HG03439 (cell line): ENCODE data around the gene PUS3.
A peak's percentile ranks its signal among the peaks of the same experiment; 100 is the strongest.
"Not testable (repeated sequence)": the region's sequence is repeated elsewhere in the genome, so short reads cannot be mapped to it uniquely, and the experiment has no call there.

Source experiments
- ATAC-seq: cut with Tn5 transposase; IDR thresholded peaks from one replicate; pipeline ENCODE4 v1.9.1; 2021; ENCODE audit warnings: mild to moderate bottlenecking, moderate library complexity; ENCODE audit not compliant: unreplicated experiment

Gene PUS3

DNA sequence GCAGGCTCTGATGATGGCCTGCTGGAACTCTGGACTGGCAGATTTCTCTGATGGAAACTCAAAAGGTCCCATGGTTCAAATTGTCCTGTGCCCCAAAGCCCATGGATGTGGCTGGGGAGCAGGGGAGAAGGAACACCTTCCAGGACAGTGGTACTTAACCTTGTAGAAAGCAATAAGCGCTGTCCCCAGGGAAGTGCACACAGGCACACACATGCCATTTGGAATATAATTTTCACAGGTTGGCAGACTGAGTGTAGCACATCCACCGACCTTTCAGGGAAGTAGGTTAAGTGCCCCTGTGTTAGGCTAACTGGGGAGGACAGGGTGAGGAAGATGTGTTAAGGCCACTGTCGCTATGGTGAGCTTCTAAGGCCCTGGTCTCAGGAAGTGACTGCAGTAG is 19.1 kb upstream of the PUS3 start:
- ATAC-seq = no peak

DNA sequence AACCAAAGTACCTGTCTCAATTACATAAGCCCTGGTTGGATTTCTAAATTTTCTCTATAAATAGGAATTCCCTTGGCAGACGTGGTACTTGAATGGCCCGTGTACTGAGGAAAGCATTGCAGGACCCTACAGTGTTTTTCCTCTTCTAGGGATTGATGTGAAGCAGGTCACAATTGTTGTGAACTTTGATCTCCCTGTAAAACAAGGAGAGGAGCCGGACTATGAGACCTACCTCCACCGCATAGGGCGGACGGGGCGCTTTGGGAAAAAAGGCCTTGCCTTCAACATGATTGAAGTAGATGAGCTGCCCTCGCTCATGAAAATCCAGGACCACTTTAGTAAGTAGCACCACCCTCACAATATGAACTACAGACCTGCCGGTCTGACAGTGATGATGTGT is 18.0 kb upstream of the PUS3 start:
- ATAC-seq = no peak

DNA sequence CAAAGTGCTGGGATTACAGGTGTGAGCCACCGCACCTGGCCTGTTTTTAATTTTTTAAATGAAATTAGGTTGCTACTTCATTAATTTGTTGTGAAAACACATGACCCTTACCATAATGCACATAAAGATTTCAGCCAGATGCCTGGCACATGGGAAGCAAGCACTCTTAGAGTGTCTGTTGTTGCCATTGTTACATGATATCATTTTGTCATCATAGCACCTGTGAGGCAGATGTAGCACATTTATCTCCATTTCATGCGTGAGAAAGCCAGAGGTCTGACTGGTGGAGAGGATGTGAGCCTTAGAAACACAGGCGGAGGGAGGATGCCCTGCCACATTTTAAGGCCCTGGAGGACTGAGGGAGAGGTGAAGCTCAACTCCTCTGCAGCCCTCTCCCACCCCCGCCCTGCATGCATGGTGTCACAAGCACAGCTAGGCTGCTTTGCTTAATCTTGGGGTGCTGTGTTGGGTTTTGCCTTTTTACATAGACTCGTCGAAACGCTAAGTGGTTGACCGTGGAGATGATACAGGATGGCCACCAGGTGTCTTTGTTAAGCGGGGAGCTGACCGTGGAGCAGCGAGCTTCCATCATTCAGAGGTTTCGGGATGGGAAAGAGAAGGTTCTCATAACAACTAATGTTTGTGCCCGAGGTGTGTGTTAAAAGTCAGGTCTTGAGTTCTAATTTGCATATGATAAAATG is 15.3 kb upstream of the PUS3 start:
- ATAC-seq = no peak

DNA sequence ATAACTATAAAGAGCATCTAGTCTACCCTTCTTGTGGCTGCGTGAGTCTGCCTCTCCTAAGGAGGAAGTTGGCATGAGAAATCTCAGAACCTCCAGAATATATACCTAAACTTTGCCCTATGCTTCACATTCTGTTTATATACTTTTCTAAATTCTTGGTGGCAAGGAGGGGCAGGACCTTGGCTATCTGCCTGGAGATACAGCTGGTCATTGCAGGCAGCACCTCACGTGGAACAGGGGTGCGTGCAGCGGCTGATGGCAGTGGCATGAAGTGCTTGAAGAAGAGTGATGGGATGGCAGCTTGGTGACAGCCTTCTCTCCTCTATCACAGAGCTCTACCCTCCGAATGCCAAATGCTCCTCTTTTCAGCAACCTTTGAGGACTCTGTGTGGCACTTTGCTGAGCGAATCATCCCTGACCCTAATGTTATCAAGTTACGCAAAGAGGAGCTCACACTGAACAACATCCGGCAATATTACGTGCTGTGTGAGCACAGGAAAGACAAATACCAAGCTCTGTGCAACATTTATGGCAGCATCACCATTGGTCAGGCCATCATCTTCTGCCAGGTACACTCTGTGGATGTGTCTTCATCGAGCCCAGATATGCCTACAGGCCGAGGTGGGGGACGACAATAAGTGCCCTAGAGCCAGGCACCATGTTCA is 13.8 kb upstream of the PUS3 start:
- no peak for ATAC-seq

DNA sequence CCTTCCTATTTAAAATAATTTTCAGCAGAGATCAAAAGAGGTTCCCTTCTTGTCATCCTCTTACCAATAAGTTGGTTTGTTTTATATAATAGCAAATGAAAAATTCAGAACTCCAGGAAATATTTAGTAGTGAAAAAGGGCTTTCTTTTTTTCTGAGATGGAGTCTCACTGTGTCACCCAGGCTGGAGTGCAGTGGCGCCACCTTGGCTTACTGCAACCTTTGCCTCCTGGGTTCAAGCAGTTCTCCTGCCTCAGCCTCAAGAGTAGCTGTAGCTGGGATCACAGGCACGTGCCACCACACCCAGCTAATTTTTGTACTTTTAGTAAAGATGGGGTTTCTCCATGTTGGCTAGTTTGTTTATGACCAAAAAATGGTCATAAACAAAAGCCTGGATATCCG is 11.6 kb upstream of the PUS3 start:
- not testable (repeated sequence) for ATAC-seq

DNA sequence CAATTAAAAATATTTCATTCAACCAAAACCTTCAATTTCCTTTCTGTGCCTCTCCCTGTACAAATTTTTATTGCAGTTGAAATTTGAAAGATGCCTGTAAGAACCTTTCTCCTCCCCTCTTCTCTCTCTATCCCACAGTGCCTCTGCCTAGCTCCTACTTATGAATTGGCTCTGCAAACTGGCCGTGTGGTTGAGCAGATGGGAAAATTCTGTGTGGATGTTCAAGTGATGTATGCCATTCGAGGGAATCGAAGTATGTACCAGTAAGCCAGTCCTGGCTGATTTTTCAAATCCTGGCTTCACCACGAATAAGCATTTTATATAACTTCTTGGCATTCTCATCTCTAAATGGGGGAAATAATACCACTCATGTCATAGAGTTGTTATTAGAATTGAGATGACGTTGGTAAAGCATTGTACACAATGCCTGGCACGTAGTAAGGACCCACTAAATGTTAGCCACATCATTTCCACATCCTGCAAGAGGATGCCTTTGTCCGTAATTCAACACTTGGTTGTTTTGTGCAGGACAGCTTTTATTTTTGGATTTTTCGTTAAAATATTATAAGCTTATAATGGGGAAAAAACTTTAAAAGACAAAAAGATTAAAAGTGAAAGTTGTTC is 7.3 kb upstream of the PUS3 start:
- ATAC-seq = no peak

DNA sequence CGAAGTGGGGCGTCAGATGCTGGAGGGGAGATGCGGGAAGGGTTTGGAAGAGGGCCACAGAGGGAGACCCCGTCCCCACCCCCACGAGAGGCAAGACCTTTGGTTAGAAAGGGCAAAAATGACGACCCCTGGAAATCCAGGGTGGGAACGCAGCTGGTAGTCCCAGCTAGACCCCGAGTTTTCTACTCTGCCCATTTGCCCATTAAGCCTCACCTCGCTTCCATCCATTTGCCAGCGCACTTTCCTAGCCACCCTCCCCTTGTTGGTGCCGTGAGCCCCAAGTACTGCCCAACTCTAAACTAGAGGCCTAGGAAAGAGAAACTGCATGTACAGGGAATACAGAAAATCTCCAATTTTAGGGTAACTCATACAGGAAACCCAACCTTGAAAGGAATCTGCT is 1.7 kb upstream of the PUS3 start:
- no peak for ATAC-seq

DNA sequence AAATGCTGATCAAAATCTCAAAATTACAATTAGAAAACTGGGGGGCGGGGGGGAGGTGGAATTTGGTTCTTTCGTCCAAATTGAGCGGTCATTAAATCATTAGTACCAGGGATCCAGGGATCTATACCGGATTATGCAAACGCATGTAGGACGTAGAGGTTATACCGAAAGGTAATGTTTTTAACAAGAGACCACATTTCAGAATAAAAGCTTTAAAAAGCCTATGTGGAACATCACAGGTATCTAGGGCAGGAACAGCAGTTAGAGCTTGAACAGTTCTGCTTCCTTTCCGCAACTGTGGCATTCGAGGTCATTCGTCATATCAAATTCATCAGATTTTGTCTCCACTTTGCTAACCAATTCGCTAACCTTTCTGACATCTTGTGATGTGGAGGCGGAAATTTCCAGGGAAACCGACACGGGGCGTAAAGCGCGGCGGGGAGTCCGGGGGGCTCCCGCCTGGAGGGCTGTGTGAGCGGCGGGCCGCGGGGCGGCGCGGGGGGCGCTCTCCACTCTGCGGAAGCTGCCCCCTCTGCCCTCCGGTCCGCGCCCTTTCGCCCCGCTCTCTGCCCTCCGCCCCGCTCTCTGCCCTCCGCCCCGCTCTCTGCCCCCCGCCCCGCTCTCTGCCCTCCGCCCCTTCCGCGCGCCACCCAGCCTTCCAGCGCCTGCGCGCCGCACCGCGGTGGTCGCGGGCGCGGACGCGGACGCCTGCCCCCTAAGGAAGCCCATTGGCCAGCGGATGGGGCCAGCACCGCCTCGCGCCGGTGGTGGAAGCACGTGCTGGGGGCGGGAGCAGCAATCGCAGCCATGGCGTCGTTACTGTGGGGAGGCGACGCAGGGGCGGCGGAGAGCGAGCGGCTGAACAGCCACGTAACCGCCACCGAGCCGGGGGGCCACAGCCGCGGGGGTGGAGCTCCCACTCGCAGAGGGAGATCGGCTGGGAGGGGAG is 979 bp upstream of the PUS3 start, which contains the start of gene DDX25:
Gene DDX25, plus strand, starts transcription at position 798 of the 949 bp plus-strand sequence. Its CDS starts 10 bp downstream, at position 808.
- ATAC-seq = no peak

DNA sequence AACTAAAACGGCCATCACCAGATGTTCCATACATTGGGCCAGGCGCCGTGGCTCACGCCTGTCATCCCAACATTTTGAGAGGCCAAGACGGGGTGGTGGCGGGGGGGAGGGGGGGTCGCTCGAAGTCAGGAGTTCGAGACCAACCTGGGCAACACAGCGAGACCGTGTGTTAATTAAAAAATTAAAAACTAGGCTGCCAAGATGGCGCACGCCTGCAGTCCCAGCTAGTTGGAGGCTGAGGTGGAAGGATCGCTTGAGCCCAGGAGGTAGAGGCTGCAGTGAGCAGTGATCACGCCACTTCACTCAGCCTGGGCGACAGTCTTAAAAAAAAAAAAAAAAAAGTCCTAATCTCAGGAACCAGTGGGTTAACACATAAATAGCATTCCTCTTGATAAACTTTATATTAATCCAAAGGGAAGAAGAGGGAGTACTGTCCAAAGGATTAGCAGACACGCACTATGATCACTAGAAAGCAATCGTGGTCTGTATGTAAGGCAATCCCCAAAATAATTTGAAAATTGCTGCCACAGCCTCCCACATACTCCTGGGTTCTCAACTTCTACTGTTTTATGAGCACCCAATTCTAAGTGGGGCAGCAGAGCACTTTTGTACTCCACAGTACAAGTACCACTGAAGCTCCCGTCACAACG is 604 bp downstream of the PUS3 start:
- ATAC-seq = no peak

DNA sequence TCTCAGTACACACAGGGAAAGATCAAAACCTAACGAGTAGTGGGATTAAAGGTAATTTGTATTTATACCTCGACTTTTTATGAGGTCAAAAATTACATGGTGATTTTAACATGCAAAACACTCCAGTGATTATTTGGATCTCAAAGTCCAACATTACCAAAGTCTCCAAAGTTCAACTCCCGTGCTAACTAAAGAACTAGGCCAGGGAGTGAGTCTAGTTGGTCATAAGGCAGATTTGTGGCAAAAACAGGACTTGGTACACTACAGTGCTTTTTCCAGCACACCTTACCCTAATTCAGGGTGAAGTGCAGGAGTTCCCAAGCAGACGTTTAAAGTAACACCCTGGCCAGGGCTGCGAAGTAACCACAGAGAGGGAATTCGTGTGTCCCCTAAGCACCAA is 1.1 kb downstream of the PUS3 start:
- no peak for ATAC-seq

DNA sequence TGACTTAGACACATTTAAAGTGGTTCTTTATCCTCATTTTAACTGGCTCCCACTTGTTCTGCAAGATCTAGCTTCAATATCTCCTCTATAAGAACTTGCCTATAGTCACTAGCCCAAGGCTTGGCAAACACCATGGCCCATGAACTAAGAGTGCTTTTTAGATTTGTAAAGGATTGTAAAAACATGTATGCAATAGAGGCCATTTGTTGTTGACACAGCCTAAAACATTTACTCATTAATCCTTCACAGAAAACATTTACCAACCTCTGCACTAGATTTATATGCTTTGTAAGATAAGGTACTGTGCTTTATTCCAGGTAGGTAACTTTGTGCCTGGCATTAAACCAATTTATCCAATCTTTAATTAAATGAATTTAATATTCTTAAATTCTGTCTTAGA is 10.0 kb downstream of the PUS3 start:
- ATAC-seq = no peak

DNA sequence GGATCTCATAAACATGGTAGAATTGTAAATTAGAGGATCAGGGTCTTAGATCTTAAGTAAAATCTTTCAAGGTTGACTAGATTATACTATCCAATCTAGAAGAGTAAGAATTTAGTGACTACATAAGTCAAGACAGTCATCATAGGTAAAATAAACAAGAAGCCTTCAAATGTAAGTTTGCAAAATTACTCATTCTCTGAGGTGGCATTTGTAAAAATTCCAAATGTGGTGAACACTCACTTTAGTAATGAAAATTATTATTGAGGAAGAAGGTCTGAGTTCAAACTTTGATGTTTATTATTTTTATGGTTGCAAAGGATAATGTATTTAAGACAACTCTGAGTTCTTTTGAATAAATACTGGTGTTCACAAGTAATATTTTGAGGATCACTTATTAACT is 10.9 kb downstream of the PUS3 start:
- ATAC-seq = no peak

DNA sequence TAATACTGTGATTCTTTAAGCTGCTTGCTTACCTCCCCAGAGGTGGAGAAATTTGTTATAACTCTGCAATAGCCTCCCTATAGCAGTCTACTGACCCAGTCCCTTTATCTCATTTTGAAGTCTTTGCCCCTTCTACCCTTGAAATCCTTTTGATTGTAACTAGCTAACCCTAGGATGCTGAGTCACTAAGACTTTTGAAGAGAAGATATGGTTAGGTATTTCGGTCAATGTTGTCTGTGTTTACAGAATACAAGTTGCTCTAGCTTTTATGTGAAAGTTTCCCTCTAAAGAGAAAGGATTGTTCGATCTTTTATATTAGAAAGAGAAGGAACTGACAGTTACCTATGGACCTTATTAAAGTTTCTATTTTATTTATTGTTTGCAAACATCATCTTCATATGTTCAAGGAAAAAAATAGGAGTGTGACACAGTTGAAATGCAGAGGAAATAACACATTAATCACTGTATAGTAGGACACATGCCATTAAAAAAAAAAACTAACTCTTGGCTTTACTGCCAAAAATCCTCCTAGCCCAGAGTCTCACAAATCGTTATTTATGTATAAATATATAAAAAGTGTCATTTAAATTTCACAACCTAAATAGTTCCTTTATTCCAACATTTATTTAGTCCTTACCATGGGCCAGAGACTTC is 12.4 kb downstream of the PUS3 start:
- ATAC-seq = no peak

DNA sequence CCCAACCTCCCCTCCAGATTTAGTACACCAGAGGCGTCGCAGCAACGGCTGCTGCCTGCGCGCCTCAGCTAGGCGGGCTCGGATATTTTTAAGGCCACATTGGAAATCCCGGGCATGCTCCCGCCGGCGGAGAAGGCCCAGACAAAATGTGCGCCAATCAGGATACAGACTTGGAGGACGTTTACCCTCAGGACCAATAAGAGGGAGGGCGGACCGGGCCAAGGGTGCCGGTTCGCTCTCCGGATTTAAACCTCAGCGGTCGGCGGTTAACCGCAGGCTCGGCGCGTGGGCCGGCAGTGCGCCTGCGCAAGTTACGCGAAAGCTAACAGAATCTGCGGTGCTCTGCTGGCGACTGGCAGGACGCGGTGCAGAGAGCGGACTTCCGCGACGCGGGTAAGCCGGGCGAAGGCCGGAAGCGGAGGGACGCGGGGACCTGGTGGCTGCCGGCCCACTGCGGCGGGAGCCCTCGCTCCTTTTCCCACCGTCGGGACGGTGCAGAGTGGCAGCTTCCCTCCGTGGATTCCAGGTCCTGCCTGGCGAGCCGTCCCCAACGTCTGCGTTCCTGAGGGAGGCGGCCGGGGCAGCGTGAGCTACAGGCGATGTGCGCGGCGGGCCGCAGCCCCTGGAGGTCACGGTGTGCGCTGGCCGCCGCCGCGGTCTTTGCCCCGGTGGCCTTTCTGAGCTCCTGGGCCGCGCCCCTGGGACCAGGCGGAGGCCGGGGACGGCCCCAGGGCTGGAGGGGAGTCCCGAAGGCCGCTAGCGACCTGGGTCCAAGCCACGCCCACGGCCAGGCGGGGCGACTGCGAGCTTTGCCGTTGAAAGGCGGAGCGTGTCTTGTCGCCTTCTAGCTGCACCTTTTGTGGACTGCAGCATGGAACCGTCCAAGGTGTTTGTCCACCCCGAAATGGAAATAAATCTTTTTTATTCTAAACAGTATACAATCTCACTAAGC is 15.4 kb downstream of the PUS3 start, which contains the start of gene HYLS1:
Gene HYLS1, plus strand, starts transcription at position 296 of the 952 bp plus-strand sequence. CDS start 11,701 bp downstream, outside the sequence.
- ATAC-seq = peak; percentile 91

DNA sequence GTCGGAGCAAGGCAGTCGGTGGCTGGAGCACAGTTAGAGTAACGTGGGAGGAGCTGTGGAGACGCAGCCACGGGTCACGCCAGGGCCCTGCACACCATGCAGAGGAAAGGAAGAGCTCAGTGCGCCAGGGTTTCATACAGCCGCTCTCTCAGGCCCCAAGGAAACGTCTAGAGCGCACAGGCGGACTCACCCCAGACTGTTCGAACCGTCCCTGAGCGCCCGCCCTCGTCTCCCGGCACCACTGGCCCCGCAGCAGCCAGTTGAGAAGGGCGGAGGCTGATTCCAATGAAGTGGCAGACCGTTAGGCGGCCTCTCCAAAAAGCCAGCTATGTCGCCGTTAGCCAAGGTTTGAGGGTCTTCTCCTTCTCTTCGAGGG is 16.0 kb downstream of the PUS3 start:
- peak; percentile 33 for ATAC-seq

DNA sequence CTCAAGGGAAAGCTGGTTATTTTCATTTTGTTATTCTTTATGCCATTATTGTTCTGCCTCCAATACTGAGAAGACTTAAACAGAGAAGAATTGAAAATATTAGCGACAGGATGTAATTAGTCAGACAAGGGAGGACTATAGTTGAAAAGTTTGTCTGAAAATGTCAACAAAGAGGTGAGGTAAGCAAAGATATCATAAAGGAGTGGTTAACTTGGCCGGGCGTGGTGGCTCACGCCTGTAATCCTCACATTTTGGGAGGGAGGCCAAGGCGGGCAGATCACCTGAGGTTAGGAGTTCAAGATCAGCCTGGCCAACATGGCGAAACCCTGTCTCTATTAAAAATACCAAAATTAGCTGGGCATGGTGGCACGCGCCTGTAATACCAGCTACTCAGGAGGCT is 19.6 kb downstream of the PUS3 start:
- ATAC-seq = no peak

DNA sequence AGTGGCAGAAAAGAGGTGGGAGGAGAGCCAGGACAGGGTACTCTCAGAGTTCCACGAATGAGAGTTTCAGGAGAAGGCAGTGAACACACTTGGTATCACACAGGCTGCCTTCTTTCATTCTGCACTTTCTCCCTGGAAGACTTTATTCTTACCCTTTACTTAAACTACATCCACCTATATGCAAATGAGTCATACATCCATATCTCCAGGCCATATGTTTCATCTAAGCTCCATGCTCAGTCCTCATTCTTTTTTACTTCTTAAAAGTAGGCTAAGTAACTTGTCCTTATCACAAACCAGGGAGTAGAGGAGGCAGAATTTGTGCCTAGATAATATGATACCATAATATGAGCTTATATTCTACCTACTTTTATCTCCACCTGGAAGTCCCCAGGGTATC is 21.7 kb downstream of the PUS3 start:
- no peak for ATAC-seq

DNA sequence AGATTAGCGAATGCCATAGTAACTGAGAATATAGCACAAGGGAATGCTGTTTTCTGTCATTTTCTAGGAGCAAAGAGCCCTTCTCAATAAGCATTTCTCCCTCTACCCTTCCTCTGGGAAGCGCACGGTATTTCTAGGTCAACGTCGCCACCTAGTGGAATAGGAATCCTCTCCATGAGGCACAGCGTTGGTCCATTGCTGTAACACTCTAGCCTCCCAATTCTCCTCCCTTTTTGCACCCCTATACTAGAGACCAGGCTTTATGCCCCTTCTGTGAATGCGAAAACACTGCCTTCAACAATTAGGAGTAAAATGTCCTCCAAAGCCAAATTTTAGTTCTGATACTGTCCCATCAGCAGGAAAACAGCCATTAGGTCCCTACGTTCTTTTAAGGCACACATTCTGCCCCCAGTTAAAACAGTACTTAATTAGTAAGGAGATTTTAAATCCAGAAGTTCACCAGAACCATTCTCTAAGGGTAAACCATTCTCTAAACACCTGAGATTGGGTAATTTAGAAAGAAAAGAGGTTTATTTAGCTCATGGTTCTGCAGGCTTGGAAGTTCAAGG is 28.4 kb downstream of the PUS3 start:
- no peak for ATAC-seq
